HepG2 (cell line): ENCODE measurements around the gene SYAP1. TPM values are rescaled to one million over a fixed set of nuclear protein-coding genes. Genes with fewer than 3 reads are reported as not detected.

ENCODE experiments used
- CENPT ChIP-seq: sonication (generic); formaldehyde crosslinking; IDR thresholded peaks from 2 replicates; pipeline ENCODE4 v1.8.0; 2022; ENCODE audit warnings: low read depth, mild to moderate bottlenecking, moderate library complexity, missing genetic modification reagents
- CHD4 ChIP-seq: fragments of 200-600 bp; sonication (generic); IDR thresholded peaks from 2 replicates; pipeline ENCODE4 v1.7.0; 2017; ENCODE audit warnings: mild to moderate bottlenecking, low read length, borderline replicate concordance
- ETS1 ChIP-seq: sonication (generic); formaldehyde crosslinking; IDR thresholded peaks from 2 replicates; pipeline ENCODE4 v1.4.0; 2020; ENCODE audit warnings: missing genetic modification reagents
- IRX3 ChIP-seq: sonication (generic); formaldehyde crosslinking; IDR thresholded peaks from 2 replicates; pipeline ENCODE4 v1.8.1; 2023; ENCODE audit warnings: mild to moderate bottlenecking, low read depth, missing genetic modification reagents, borderline replicate concordance
- ZBTB38 ChIP-seq: sonication (generic); formaldehyde crosslinking; IDR thresholded peaks from 2 replicates; pipeline ENCODE4 v1.5.1; 2020; ENCODE audit warnings: mild to moderate bottlenecking, missing genetic modification reagents
- ZFX ChIP-seq: sonication (generic); formaldehyde crosslinking; IDR thresholded peaks from 2 replicates; pipeline ENCODE4 v1.4.0; 2020; ENCODE audit warnings: mild to moderate bottlenecking, low read depth, missing genetic modification reagents, moderate library complexity
- ZNF382 ChIP-seq: sonication (generic); formaldehyde crosslinking; IDR thresholded peaks from 2 replicates; pipeline ENCODE4 v1.5.0; 2020; ENCODE audit warnings: missing genetic modification reagents, mild to moderate bottlenecking, borderline replicate concordance
- polyA plus RNA-seq, 8 experiments: library from polyadenylated mRNA; depleted of rRNA in 3 of 8; stranded (reverse) in 7 of 8; unstranded in 1 of 8; fragments of >200 nt; fragmentation: Illumina TruSeq in 4 of 8; extraction: Trizol in 4 of 8; gene quantifications; 2 replicates each; pipeline versions ENCODE4 v1.2.1 to v1.2.3, GENCODE V29; 2011 to 2016; ENCODE audit warnings: low read depth in 4 of 8, missing spikeins in 1 of 8, mixed read lengths in 1 of 8; ENCODE audit not compliant: insufficient read depth in 1 of 8
- total RNA-seq, 5 experiments: library from RNA; depleted of rRNA; stranded (reverse); fragments of >200 nt; fragmentation: Illumina TruSeq; extraction: Trizol; gene quantifications; 2 replicates each; pipeline ENCODE4 v1.2.3, GENCODE V29; 2016; ENCODE audit warnings: low read depth in 1 of 5
- TF ChIP-seq, protein P1 (sequence below): sonication (generic); formaldehyde crosslinking; IDR thresholded peaks from 2 replicates; pipeline ENCODE4 v1.4.0; 2020; ENCODE audit warnings: missing genetic modification reagents
- TF ChIP-seq, protein P2 (sequence below): sonication (generic); formaldehyde crosslinking; IDR thresholded peaks from 2 replicates; pipeline ENCODE4 v1.4.0; 2020; ENCODE audit warnings: missing genetic modification reagents, borderline replicate concordance

Gene SYAP1
- total and polyA plus RNA-seq, 2 of the 13 experiments (the other 11 are each of a cell fraction or from before 2014, with no cell fraction given): 4.9 to 18.5 TPM

DNA sequence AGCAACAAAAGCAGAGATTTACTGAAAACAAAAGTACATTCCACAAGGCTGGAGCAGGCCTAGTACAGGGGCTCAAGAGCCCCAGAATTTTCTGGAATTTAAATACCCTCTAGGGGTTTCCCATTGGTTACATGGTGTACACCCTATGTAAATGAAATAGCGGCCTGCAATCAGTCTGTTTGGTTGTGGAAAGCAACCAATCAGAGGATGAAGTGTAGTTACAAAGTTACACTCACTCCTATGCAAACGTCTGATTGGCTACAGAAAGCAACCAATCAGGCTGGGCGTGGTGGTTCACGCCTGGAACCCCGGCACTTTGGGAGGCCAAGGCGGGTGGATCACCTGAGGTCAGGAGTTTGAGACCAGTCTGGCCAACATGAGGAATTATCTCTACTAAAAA, 53.0 kb downstream of the SYAP1 start (continued):
- TF ChIP-seq, protein P1, sequence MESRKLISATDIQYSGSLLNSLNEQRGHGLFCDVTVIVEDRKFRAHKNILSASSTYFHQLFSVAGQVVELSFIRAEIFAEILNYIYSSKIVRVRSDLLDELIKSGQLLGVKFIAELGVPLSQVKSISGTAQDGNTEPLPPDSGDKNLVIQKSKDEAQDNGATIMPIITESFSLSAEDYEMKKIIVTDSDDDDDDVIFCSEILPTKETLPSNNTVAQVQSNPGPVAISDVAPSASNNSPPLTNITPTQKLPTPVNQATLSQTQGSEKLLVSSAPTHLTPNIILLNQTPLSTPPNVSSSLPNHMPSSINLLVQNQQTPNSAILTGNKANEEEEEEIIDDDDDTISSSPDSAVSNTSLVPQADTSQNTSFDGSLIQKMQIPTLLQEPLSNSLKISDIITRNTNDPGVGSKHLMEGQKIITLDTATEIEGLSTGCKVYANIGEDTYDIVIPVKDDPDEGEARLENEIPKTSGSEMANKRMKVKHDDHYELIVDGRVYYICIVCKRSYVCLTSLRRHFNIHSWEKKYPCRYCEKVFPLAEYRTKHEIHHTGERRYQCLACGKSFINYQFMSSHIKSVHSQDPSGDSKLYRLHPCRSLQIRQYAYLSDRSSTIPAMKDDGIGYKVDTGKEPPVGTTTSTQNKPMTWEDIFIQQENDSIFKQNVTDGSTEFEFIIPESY: peak; percentile 88
- TF ChIP-seq CENPT (CRISPR knock-in tag) (no peak), ZNF382 (CRISPR knock-in tag) (no peak), CHD4 (no peak; the same call in 1 of the 2 replicates), ETS1 (no peak), ZBTB38 (CRISPR knock-in tag) (0 out of 2 replicates have a peak, but pooled peaks have one; percentile 43), ZFX (CRISPR knock-in tag) (0 out of 2 replicates have a peak, but pooled peaks have one; percentile 17), IRX3 (CRISPR knock-in tag) (no peak)
- TF ChIP-seq, protein P2, sequence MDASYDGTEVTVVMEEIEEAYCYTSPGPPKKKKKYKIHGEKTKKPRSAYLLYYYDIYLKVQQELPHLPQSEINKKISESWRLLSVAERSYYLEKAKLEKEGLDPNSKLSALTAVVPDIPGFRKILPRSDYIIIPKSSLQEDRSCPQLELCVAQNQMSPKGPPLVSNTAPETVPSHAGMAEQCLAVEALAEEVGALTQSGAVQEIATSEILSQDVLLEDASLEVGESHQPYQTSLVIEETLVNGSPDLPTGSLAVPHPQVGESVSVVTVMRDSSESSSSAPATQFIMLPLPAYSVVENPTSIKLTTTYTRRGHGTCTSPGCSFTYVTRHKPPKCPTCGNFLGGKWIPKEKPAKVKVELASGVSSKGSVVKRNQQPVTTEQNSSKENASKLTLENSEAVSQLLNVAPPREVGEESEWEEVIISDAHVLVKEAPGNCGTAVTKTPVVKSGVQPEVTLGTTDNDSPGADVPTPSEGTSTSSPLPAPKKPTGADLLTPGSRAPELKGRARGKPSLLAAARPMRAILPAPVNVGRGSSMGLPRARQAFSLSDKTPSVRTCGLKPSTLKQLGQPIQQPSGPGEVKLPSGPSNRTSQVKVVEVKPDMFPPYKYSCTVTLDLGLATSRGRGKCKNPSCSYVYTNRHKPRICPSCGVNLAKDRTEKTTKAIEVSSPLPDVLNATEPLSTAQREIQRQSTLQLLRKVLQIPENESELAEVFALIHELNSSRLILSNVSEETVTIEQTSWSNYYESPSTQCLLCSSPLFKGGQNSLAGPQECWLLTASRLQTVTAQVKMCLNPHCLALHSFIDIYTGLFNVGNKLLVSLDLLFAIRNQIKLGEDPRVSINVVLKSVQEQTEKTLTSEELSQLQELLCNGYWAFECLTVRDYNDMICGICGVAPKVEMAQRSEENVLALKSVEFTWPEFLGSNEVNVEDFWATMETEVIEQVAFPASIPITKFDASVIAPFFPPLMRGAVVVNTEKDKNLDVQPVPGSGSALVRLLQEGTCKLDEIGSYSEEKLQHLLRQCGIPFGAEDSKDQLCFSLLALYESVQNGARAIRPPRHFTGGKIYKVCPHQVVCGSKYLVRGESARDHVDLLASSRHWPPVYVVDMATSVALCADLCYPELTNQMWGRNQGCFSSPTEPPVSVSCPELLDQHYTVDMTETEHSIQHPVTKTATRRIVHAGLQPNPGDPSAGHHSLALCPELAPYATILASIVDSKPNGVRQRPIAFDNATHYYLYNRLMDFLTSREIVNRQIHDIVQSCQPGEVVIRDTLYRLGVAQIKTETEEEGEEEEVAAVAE: peak; percentile 98
- TF ChIP-seq, all 625 proteins: peak for 8
